ENCODE data around the gene ST3GAL3. TPM values are rescaled to one million over a fixed set of nuclear protein-coding genes. Genes with fewer than 3 reads are reported as not detected.

Gene ST3GAL3
- total and polyA plus RNA-seq, 2 donors (not counting 1 experiment from before 2014, with no cell fraction given), result 13.7 to 16.3 TPM

GRCh38 chr1:43890815-43891214 is 183.5 kb downstream of the ST3GAL3 start:
- Histone ChIP-seq H3K36me3 (ENCODE audit: control insufficient read depth, insufficient read depth, low read length) (no peaks in the 10 kb centered on the region), H2AFZ (ENCODE audit: low read length) (no peak overlapping the region), H3K27ac (ENCODE audit: insufficient read depth, low read length) (no peak overlapping the region), H3K9ac (ENCODE audit: insufficient read depth, low read length) (no peak overlapping the region), H3K4me2 (ENCODE audit: extremely low read depth, insufficient read depth, low read length) (no peak overlapping the region), H3K9me3 (ENCODE audit: control insufficient read depth, insufficient read depth, low read depth, low read length) (no peaks in the 10 kb centered on the region), H4K20me1 (ENCODE audit: control insufficient read depth, extremely low read depth, insufficient read depth, low read length) (no peaks in the 10 kb centered on the region), H3K79me2 (ENCODE audit: control insufficient read depth, insufficient read depth, low read length) (no peaks in the 10 kb centered on the region), H3K27me3 (ENCODE audit: control insufficient read depth, insufficient read depth, low read length) (no peaks in the 10 kb centered on the region), H3K4me3 (replicated peaks in 1 of 4; ENCODE audit: control extremely low read depth in 1 of 4, insufficient read depth in 1 of 4, low read depth in 3 of 4, low read length in 4 of 4) (no peak overlapping the region), H3K4me1 (ENCODE audit: control insufficient read depth, extremely low read depth, insufficient read depth, low read length) (no peaks in the 10 kb centered on the region)
- TF ChIP-seq, protein P1, sequence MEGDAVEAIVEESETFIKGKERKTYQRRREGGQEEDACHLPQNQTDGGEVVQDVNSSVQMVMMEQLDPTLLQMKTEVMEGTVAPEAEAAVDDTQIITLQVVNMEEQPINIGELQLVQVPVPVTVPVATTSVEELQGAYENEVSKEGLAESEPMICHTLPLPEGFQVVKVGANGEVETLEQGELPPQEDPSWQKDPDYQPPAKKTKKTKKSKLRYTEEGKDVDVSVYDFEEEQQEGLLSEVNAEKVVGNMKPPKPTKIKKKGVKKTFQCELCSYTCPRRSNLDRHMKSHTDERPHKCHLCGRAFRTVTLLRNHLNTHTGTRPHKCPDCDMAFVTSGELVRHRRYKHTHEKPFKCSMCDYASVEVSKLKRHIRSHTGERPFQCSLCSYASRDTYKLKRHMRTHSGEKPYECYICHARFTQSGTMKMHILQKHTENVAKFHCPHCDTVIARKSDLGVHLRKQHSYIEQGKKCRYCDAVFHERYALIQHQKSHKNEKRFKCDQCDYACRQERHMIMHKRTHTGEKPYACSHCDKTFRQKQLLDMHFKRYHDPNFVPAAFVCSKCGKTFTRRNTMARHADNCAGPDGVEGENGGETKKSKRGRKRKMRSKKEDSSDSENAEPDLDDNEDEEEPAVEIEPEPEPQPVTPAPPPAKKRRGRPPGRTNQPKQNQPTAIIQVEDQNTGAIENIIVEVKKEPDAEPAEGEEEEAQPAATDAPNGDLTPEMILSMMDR (conservative IDR thresholded peaks at IDR 0.05 in 1 of 2, IDR thresholded peaks at IDR 0.05 in 1 of 2; ENCODE audit: low read depth in 1 of 2, low read length in 2 of 2), result no peak
- TF ChIP-seq EZH2 (IDR thresholded peaks at IDR 0.05; ENCODE audit: low read length, missing control alignments), result no peak
- DNase-seq (ENCODE audit: low read depth in 2 of 2), result no peak

GRCh38 chr1:43893006-43893405 is 185.7 kb downstream of the ST3GAL3 start:
- no peaks in the 10 kb centered on the region for H3K9me3 ChIP-seq (ENCODE audit: control insufficient read depth, insufficient read depth, low read depth, low read length)
- H3K4me1 ChIP-seq (ENCODE audit: control insufficient read depth, extremely low read depth, insufficient read depth, low read length), result no peaks in the 10 kb centered on the region
- no peak overlapping the region for H3K4me3 ChIP-seq (replicated peaks in 1 of 4; ENCODE audit: control extremely low read depth in 1 of 4, insufficient read depth in 1 of 4, low read depth in 3 of 4, low read length in 4 of 4)
- H3K4me2 ChIP-seq (ENCODE audit: extremely low read depth, insufficient read depth, low read length), result no peak overlapping the region
- no peaks in the 10 kb centered on the region for H3K27me3 ChIP-seq (ENCODE audit: control insufficient read depth, insufficient read depth, low read length)
- no peak overlapping the region for H3K27ac ChIP-seq (ENCODE audit: insufficient read depth, low read length)
- H2AFZ ChIP-seq (ENCODE audit: low read length), result no peak overlapping the region
- H3K36me3 ChIP-seq (ENCODE audit: control insufficient read depth, insufficient read depth, low read length), result no peaks in the 10 kb centered on the region
- TF ChIP-seq, protein P1 (conservative IDR thresholded peaks at IDR 0.05 in 1 of 2, IDR thresholded peaks at IDR 0.05 in 1 of 2; ENCODE audit: low read depth in 1 of 2, low read length in 2 of 2), result no peak
- no peak for TF ChIP-seq EZH2 (IDR thresholded peaks at IDR 0.05; ENCODE audit: low read length, missing control alignments)
- no peaks in the 10 kb centered on the region for H3K79me2 ChIP-seq (ENCODE audit: control insufficient read depth, insufficient read depth, low read length)
- H4K20me1 ChIP-seq (ENCODE audit: control insufficient read depth, extremely low read depth, insufficient read depth, low read length), result no peaks in the 10 kb centered on the region
- DNase-seq (ENCODE audit: low read depth in 2 of 2), result no peak
- no peak overlapping the region for H3K9ac ChIP-seq (ENCODE audit: insufficient read depth, low read length)

- Histone ChIP-seq H2AFZ (ENCODE audit: low read length) (no peak overlapping the region), H4K20me1 (ENCODE audit: control insufficient read depth, extremely low read depth, insufficient read depth, low read length) (no peaks in the 10 kb centered on the region), H3K79me2 (ENCODE audit: control insufficient read depth, insufficient read depth, low read length) (no peaks in the 10 kb centered on the region)
Observed at GRCh38 chr1:43898981-43899380, 191.6 kb downstream of the ST3GAL3 start.

More at GRCh38 chr1:43898981-43899380, 191.6 kb downstream of the ST3GAL3 start:
- no peaks in the 10 kb centered on the region for H3K9me3 ChIP-seq (ENCODE audit: control insufficient read depth, insufficient read depth, low read depth, low read length)
- no peak overlapping the region for H3K9ac ChIP-seq (ENCODE audit: insufficient read depth, low read length)
- no peak overlapping the region for H3K27ac ChIP-seq (ENCODE audit: insufficient read depth, low read length)
- DNase-seq (ENCODE audit: low read depth in 2 of 2), result no peak
- peaks cover 3% of the 10 kb centered on the region for H3K36me3 ChIP-seq (ENCODE audit: control insufficient read depth, insufficient read depth, low read length)
- H3K4me1 ChIP-seq (ENCODE audit: control insufficient read depth, extremely low read depth, insufficient read depth, low read length), result no peaks in the 10 kb centered on the region
- H3K4me2 ChIP-seq (ENCODE audit: extremely low read depth, insufficient read depth, low read length), result no peak overlapping the region
- no peak overlapping the region for H3K4me3 ChIP-seq (replicated peaks in 1 of 4; ENCODE audit: control extremely low read depth in 1 of 4, insufficient read depth in 1 of 4, low read depth in 3 of 4, low read length in 4 of 4)
- H3K27me3 ChIP-seq (ENCODE audit: control insufficient read depth, insufficient read depth, low read length), result no peaks in the 10 kb centered on the region
- TF ChIP-seq EZH2 (IDR thresholded peaks at IDR 0.05; ENCODE audit: low read length, missing control alignments), result no peak
- TF ChIP-seq, protein P1 (conservative IDR thresholded peaks at IDR 0.05 in 1 of 2, IDR thresholded peaks at IDR 0.05 in 1 of 2; ENCODE audit: low read depth in 1 of 2, low read length in 2 of 2), result no peak
